Measurements from ENCODE around the gene SERPINA3.

DNA sequence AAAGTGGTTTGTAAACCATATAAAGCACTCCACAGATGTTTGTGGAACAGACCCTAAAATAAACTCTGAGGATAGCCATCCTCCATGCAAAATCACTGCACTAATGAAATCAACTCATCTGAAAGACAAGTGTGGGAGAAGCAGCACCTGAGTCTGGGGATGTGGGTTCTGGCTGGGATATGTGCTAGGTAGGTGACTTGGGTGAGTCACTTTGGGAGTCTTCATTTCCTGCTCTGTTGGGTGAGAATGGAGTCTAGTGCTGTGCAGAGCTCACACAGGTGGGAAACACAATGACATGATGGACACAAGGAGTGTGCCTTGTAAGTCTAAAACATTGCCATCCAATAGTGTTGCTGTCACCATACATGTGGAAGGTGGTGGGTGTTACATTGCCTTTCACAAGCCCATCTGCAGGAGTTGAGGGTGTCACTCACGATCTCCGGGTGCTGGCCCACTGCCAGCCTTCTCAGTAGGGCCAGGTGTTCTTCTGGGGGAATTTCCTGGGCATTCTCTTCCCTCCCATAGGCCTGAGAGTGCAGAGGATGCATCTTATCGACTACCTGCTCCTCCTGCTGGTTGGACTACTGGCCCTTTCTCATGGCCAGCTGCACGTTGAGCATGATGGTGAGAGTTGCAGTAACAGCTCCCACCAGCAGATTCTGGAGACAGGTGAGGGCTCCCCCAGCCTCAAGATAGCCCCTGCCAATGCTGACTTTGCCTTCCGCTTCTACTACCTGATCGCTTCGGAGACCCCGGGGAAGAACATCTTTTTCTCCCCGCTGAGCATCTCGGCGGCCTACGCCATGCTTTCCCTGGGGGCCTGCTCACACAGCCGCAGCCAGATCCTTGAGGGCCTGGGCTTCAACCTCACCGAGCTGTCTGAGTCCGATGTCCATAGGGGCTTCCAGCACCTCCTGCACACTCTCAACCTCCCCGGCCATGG lies 49.0 kb upstream of the SERPINA3 start:
- TF ChIP-seq, protein P1, sequence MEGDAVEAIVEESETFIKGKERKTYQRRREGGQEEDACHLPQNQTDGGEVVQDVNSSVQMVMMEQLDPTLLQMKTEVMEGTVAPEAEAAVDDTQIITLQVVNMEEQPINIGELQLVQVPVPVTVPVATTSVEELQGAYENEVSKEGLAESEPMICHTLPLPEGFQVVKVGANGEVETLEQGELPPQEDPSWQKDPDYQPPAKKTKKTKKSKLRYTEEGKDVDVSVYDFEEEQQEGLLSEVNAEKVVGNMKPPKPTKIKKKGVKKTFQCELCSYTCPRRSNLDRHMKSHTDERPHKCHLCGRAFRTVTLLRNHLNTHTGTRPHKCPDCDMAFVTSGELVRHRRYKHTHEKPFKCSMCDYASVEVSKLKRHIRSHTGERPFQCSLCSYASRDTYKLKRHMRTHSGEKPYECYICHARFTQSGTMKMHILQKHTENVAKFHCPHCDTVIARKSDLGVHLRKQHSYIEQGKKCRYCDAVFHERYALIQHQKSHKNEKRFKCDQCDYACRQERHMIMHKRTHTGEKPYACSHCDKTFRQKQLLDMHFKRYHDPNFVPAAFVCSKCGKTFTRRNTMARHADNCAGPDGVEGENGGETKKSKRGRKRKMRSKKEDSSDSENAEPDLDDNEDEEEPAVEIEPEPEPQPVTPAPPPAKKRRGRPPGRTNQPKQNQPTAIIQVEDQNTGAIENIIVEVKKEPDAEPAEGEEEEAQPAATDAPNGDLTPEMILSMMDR (IDR thresholded peaks at IDR 0.05): no peak
- TF ChIP-seq EP300 (IDR thresholded peaks at IDR 0.05) (no peak), POLR2A (IDR thresholded peaks at IDR 0.05) (no peak)

All from ovary (tissue), 3 donors.